Stimulated activated CD8-positive, alpha-beta memory T cell treated with anti-CD3 and anti-CD28 coated beads, Interleukin-4, amount 100 ng/mL, for 4 hours (primary cell): ENCODE measurements around the gene ZNF322.

Experiments
- DNase-seq, 2 donors: peaks; one replicate each; pipeline ENCODE4 v3.0.0-alpha.2; 2020; ENCODE audit warnings: low read depth in 2 of 2, low spot score in 1 of 2

Gene ZNF322

GRCh38 chr6:26613689-26614683, 45.6 kb downstream of the ZNF322 start:
- no peak for DNase-seq

- DNase-seq, result no peak
These were observed 46.3 kb downstream of the ZNF322 start for GRCh38 chr6:26613201-26613600.

- no peak for DNase-seq
These were observed 47.9 kb downstream of the ZNF322 start for GRCh38 chr6:26611599-26611998.

- DNase-seq, result no peak
These were observed 50.1 kb downstream of the ZNF322 start for GRCh38 chr6:26609463-26609862.

- peak in 1 of 2 donors; percentile 7 for DNase-seq
These were observed 51.9 kb downstream of the ZNF322 start for GRCh38 chr6:26607434-26608230.

GRCh38 chr6:26604797-26605196, 54.7 kb downstream of the ZNF322 start:
- no peak for DNase-seq

GRCh38 chr6:26604026-26604425, 55.5 kb downstream of the ZNF322 start:
- DNase-seq, result no peak

- DNase-seq, result no peak
These were observed 57.3 kb downstream of the ZNF322 start for GRCh38 chr6:26602262-26602661.

GRCh38 chr6:26600759-26601158, 58.8 kb downstream of the ZNF322 start:
- DNase-seq, result no peak

GRCh38 chr6:26599591-26599990, 60.0 kb downstream of the ZNF322 start:
- no peak for DNase-seq

GRCh38 chr6:26599134-26599533, 60.4 kb downstream of the ZNF322 start:
- DNase-seq, result no peak

GRCh38 chr6:26598267-26598666, 61.3 kb downstream of the ZNF322 start:
- no peak for DNase-seq

- no peak for DNase-seq
These were observed 61.7 kb downstream of the ZNF322 start for GRCh38 chr6:26597821-26598220.

- DNase-seq, result no peak
These were observed 62.2 kb downstream of the ZNF322 start for GRCh38 chr6:26597389-26597766.

GRCh38 chr6:26596579-26597388, 62.8 kb downstream of the ZNF322 start, which contains the start of gene ABT1:
TSS of gene ABT1 (plus strand) at chr6:26596953. CDS start at chr6:26596983, 30 bp downstream.
- DNase-seq, result peak; percentile 96 to 98

- DNase-seq, result peak; percentile 76 to 80
These were observed 63.8 kb downstream of the ZNF322 start for GRCh38 chr6:26595669-26596269.

GRCh38 chr6:26594730-26595632, 64.6 kb downstream of the ZNF322 start:
- no peak for DNase-seq

- no peak for DNase-seq
These were observed 65.4 kb downstream of the ZNF322 start for GRCh38 chr6:26594131-26594498.

- no peak for DNase-seq
These were observed 66.0 kb downstream of the ZNF322 start for GRCh38 chr6:26593278-26594130.
